Activated CD4-positive, alpha-beta T cell treated with anti-CD3 and anti-CD28 coated beads for 36 hours (primary cell): ENCODE measurements around the gene HOMER1. TPM values are rescaled to one million over a fixed set of nuclear protein-coding genes. Genes with fewer than 3 reads are reported as not detected.

Source experiments
- ATAC-seq: fragments of 200-7000 bp; cut with Tn5 transposase; one replicate; pipeline ENCODE4 v1.10.0; 2021; ENCODE audit warnings: mild to moderate bottlenecking, moderate library complexity
- CTCF ChIA-PET: fragments of 350-600 bp; sonication (Branson Sonifier 250); formaldehyde crosslinking; loops from one replicate; lab custom pipeline; 2021; ENCODE audit warnings: antibody characterized with exemption; lab: Charles Lee
- POLR2A ChIA-PET: fragments of 350-600 bp; sonication (Branson Sonifier 250); formaldehyde crosslinking; loops from one replicate; lab custom pipeline; 2021; ENCODE audit warnings: antibody characterized with exemption, inconsistent platforms; lab: Charles Lee
- DNase-seq: peaks from one replicate; pipeline ENCODE4 v3.0.0-alpha.2; 2020
- H3K27ac Mint-ChIP-seq: one replicate; pipeline ENCODE4 v1.8.0; 2021; ENCODE audit warnings: mixed read lengths
- H3K27me3 Mint-ChIP-seq: one replicate; pipeline ENCODE4 v1.8.0; 2021; ENCODE audit warnings: mixed read lengths
- H3K36me3 Mint-ChIP-seq: one replicate; pipeline ENCODE4 v1.8.0; 2021; ENCODE audit warnings: low read depth, mixed read lengths
- H3K4me1 Mint-ChIP-seq: one replicate; pipeline ENCODE4 v1.8.0; 2021; ENCODE audit warnings: mixed read lengths
- H3K4me3 Mint-ChIP-seq: one replicate; pipeline ENCODE4 v1.8.0; 2021; ENCODE audit warnings: mild to moderate bottlenecking, moderate library complexity, mixed read lengths
- H3K9me3 Mint-ChIP-seq: one replicate; pipeline ENCODE4 v1.8.0; 2021; ENCODE audit warnings: low read depth, mixed read lengths
- intact Hi-C, 2 experiments: fragments of 100-400 bp; cut with DNase I in 1 of 2; cut with micrococcal nuclease in 1 of 2; formaldehyde crosslinking; loops; one replicate each; pipeline versions ENCODE4 v1.14.2 to v1.15.1; 2022 to 2024; cut with DNase I, micrococcal nuclease
- total RNA-seq, 2 experiments: library from RNA; stranded (reverse); gene quantifications; one replicate each; pipeline ENCODE4 v1.2.3, GENCODE V29; 2021

HOMER1 gene
- total RNA-seq, 2 experiments from 2014 or later: 11.1 to 15.1 TPM

DNA sequence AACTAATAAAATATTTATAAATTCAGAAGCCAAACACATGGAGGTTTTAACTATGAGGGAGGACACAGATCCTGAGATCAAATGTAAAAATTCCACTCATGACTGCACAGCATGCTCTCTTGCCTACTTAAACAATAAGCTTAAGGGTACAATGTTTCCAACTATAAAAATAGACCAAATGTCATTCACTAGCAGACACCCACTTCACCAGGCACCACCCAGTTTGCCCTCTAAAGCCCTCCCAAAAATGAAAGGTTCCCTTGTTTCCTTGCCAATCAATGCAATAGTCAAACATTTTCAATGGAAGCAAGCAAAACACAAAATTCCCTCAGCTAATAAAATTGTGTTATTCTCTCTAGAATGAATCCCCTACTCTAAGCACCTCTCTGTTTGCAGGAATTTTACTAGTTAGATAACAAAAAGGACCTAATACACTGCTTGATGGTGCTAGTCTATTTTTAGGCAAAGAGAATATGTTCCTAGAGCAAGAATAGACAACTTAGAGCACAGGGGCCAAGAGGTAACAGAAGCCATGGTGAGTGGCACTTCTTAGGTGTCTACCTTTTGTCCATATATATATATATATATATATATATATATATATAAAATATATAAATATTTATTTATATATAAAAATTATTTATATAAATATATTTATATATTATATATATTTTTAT is 135.3 kb downstream of the HOMER1 start:
- no peaks in the 10 kb centered on the region for H3K4me1 Mint-ChIP-seq
- no peaks in the 10 kb centered on the region for H3K27me3 Mint-ChIP-seq
- DNase-seq (no peak), ATAC-seq (no peak)
- CTCF ChIA-PET: interaction anchor here (0.6 kb wide), 1 partner anchor 15 kb away, joined by 3 read pairs; no protein-coding TSS in a partner anchor
- peaks cover 18% of the 10 kb centered on the region for H3K36me3 Mint-ChIP-seq
- POLR2A ChIA-PET: no interaction called here
- no peak overlapping the region for H3K4me3 Mint-ChIP-seq
- no peak overlapping the region for H3K27ac Mint-ChIP-seq
- intact Hi-C loops: no loop called here
- peaks cover 18% of the 10 kb centered on the region for H3K9me3 Mint-ChIP-seq

DNA sequence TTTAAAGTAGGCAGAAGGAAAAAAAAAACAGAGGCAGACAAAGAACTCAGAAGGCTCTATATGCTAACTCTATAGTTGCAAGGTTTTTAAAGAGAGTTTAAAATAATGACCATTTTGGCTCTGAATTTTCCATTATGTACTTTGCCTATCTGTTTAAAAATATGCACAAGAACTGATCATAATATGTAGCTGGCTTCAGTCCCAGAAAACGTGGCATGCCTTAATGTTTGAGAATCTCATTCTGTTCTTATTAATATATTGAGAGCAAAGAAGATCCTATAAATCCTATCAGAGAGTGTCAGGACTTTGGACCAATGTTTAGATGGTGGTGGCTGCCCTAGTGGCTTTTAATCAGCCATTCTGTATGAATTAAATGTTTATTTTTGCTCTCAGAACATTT is 156.5 kb downstream of the HOMER1 start:
- DNase-seq (no peak), ATAC-seq (no peak)
- no peak overlapping the region for H3K27ac Mint-ChIP-seq
- H3K4me1 Mint-ChIP-seq: no peaks in the 10 kb centered on the region
- H3K27me3 Mint-ChIP-seq: peaks cover 2% of the 10 kb centered on the region
- no peak overlapping the region for H3K4me3 Mint-ChIP-seq
- CTCF ChIA-PET: no interaction called here
- intact Hi-C loops: no loop called here
- H3K9me3 Mint-ChIP-seq: peaks cover 3% of the 10 kb centered on the region
- no peaks in the 10 kb centered on the region for H3K36me3 Mint-ChIP-seq
- POLR2A ChIA-PET: no interaction called here

DNA sequence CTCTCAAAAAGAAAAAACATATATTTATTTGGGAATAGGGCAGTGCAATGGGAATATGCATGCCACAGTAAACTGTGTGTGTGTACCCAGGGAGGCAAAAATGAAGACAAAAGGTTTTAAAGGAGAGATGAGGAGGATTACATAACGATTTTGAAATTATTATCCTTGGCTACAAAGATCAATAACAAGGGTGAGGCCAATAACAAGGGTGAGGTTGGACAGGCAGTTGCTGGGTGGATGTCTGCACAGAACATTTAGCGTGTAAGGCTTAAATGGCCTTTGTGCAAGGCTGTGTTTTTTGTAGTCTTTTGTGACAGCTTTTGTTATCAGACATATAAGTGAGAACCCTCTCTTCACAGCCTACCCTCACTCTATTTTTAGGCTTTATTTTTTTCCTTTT is 164.1 kb downstream of the HOMER1 start:
- no peak overlapping the region for H3K4me3 Mint-ChIP-seq
- ChIA-PET CTCF (no interaction called here), POLR2A (no interaction called here)
- H3K9me3 Mint-ChIP-seq: no peaks in the 10 kb centered on the region
- H3K27ac Mint-ChIP-seq: no peak overlapping the region
- no peaks in the 10 kb centered on the region for H3K36me3 Mint-ChIP-seq
- ATAC-seq (no peak), DNase-seq (no peak)
- H3K4me1 Mint-ChIP-seq: no peaks in the 10 kb centered on the region
- peaks cover 2% of the 10 kb centered on the region for H3K27me3 Mint-ChIP-seq
- intact Hi-C loops: no loop called here

DNA sequence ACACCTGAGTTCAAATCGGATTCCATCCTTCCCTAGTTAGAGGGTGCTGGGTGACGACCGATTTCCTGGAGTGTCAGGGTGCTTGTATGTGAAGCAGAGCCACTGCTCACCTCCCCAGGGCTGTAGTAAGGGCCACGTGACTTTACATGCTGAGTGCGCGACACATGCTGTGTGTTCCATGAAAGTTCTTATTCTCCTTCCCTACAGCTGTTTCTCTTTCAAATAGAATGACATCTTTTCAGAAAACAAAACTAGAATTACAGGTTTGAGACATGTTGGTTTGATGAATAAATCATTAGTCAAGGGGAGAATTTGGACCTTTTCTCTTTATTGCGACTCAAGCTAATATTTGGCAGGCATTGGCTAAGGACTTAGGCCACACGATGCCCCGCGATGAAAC is 164.9 kb downstream of the HOMER1 start:
- peaks cover 2% of the 10 kb centered on the region for H3K27me3 Mint-ChIP-seq
- ATAC-seq (no peak), DNase-seq (no peak)
- H3K4me3 Mint-ChIP-seq: no peak overlapping the region
- ChIA-PET POLR2A (no interaction called here), CTCF (no interaction called here)
- no peaks in the 10 kb centered on the region for H3K36me3 Mint-ChIP-seq
- intact Hi-C loops: no loop called here
- H3K27ac Mint-ChIP-seq: no peak overlapping the region
- H3K4me1 Mint-ChIP-seq: no peaks in the 10 kb centered on the region
- no peaks in the 10 kb centered on the region for H3K9me3 Mint-ChIP-seq

DNA sequence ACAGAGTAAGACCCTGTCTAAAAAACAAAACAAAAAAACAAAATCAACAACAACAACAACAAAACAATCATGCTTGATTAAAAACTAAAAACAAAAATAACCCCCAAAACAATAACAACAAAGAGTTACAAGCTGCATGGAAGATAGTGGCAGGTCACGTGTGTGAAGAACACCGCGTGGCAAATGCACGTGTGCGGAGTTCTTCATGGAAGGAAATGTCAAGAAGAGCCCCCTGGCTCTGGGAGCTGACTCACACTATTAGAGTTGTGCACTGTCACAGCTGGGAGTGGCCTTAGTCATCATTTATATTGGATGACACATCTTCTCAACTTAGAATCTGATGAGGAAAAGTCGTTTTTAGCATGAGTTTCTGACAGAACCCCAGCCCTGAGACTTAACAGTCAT is 167.5 kb downstream of the HOMER1 start:
- H3K36me3 Mint-ChIP-seq: no peaks in the 10 kb centered on the region
- ATAC-seq (no peak), DNase-seq (no peak)
- H3K9me3 Mint-ChIP-seq: no peaks in the 10 kb centered on the region
- H3K27me3 Mint-ChIP-seq: peaks cover 2% of the 10 kb centered on the region
- ChIA-PET POLR2A (no interaction called here), CTCF (no interaction called here)
- H3K4me3 Mint-ChIP-seq: no peak overlapping the region
- intact Hi-C loops: no loop called here
- H3K4me1 Mint-ChIP-seq: no peaks in the 10 kb centered on the region
- H3K27ac Mint-ChIP-seq: no peak overlapping the region

DNA sequence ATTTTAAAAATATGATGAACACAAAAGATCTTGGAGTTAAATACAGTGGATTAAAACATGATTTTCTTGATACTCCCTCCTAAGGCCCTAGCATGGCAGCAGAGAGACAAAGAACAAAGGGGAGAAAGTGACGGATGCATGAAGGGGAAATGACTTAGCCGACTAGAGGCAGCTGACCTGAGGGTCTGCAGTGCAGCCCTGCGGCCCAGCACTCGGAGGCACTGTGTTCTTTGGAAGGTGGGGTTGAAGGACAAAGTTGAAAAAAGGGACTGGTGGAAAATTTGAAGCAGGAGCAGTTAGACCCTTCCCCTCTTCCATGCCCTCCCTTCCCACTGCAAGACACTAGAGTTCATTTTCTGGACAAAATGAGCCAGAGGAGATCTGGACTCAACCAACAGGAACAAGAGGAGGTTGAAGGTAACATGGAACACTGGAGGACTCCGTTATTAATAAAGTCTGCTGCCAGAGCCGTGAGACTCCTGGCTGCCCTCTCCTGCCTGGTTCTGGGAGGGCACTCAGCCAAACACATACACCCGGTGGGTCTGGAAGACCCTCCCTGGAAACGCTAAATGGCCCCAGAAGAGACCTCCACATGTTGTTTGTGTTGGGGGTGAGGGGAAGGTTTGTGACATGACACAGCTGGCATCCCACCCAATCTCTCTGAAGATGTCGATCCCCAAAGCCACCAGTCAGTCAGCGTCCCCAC is 179.9 kb downstream of the HOMER1 start:
- peaks cover 15% of the 10 kb centered on the region for H3K27me3 Mint-ChIP-seq
- CTCF ChIA-PET: interaction anchor here (0.6 kb wide), 1 partner anchor 615 kb away, joined by 4 read pairs; no protein-coding TSS in a partner anchor
- no peaks in the 10 kb centered on the region for H3K4me1 Mint-ChIP-seq

DNA sequence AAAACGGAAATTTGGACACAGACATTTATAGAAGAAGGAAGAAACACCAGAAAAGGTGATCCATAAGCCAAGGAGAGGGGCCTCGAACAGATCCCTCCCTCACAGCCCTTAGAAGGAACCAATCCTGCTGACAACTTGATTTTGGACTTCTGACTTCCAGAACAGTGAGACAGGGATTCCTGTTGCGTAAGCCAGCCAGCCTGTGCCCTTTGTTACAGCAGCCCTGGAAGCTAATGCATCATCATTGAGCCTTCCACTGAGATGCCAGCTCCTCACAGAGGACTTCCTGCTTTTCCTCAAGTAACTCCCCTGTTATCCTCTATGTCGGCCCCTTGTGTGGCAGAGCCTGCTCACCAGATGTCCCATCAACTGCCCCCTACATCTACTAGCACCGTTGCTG is 183.9 kb downstream of the HOMER1 start:
- CTCF ChIA-PET: interaction anchor here (0.6 kb wide), 1 partner anchor 11 kb away, joined by 3 read pairs; no protein-coding TSS in a partner anchor
- DNase-seq (no peak), ATAC-seq (no peak)
- H3K36me3 Mint-ChIP-seq: no peaks in the 10 kb centered on the region
- POLR2A ChIA-PET: no interaction called here
- intact Hi-C loops: no loop called here
- H3K4me1 Mint-ChIP-seq: no peaks in the 10 kb centered on the region
- H3K27me3 Mint-ChIP-seq: peaks cover 4% of the 10 kb centered on the region
- H3K27ac Mint-ChIP-seq: no peak overlapping the region
- peaks cover 2% of the 10 kb centered on the region for H3K9me3 Mint-ChIP-seq
- no peak overlapping the region for H3K4me3 Mint-ChIP-seq

More for the DNA sequence above, 179.9 kb downstream of the HOMER1 start:
- POLR2A ChIA-PET: no interaction called here
- H3K4me3 Mint-ChIP-seq: no peak overlapping the region
- peaks cover 8% of the 10 kb centered on the region for H3K9me3 Mint-ChIP-seq
- ATAC-seq (no peak), DNase-seq (no peak)
- H3K27ac Mint-ChIP-seq: no peak overlapping the region
- H3K36me3 Mint-ChIP-seq: peaks cover 2% of the 10 kb centered on the region
- intact Hi-C loops: no loop called here

DNA sequence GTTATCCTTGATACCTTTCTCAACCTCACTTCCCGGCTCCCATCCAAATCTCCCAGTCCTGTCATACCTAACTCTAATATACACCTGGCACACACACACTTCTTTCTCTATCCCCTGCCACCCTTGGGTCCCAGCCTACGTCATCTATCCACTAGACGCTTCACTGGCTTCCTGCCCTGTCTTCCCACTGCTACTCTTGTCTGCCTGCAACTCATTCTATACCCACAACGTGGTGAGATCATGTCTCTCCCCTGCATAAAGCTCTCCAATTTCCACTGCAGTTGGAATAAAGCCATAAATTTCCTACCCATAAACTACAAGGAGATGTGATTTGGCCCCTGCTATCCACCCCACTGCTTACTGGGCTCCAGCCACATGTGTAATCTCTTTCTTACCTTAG is 184.5 kb downstream of the HOMER1 start:
- intact Hi-C loops: no loop called here
- no peaks in the 10 kb centered on the region for H3K36me3 Mint-ChIP-seq
- no peaks in the 10 kb centered on the region for H3K27me3 Mint-ChIP-seq

More for the DNA sequence above, 184.5 kb downstream of the HOMER1 start:
- ChIA-PET POLR2A (no interaction called here), CTCF (interaction anchor here (0.6 kb wide), 1 partner anchor 10 kb away, joined by 3 read pairs; no protein-coding TSS in a partner anchor)
- DNase-seq: no peak
- no peaks in the 10 kb centered on the region for H3K9me3 Mint-ChIP-seq
- H3K4me1 Mint-ChIP-seq: no peaks in the 10 kb centered on the region
- ATAC-seq: no peak
- H3K4me3 Mint-ChIP-seq: no peak overlapping the region
- H3K27ac Mint-ChIP-seq: no peak overlapping the region

Other genes with a start within 250 kb of the HOMER1 start
- 10 to 100 TPM; 76.1 to 96.9 TPM for gene TENT2, start 98.3 kb upstream of the HOMER1 start, total RNA-seq
- under 1 TPM; 0.21 to 0.25 TPM for gene CMYA5, start 175.7 kb upstream of the HOMER1 start, total RNA-seq